ENCODE data around the gene TSPEAR.
"Not testable (repeated sequence)": the region's sequence is repeated elsewhere in the genome, so short reads cannot be mapped to it uniquely, and the experiment has no call there.

The TSPEAR gene

DNA sequence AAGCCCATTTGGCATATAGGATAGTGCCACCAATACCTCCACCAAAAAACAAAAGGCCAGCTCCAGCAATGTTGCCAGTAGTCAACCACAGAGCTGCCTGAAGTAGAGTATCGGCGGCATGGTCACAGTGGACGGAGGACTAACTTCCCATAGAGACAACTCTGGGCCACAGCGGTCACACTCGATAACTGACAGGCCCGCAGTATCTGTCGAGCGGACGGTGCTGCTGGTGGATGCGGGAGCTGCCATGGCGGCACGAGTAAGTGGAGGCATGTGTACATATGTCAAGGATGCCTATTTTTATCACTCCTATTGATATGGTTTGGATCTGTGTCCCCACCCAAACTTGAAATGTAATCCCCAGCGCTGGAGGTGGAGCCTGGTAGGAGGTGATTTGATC, 33.5 kb downstream of the TSPEAR start:
- no peak for DNase-seq

DNA sequence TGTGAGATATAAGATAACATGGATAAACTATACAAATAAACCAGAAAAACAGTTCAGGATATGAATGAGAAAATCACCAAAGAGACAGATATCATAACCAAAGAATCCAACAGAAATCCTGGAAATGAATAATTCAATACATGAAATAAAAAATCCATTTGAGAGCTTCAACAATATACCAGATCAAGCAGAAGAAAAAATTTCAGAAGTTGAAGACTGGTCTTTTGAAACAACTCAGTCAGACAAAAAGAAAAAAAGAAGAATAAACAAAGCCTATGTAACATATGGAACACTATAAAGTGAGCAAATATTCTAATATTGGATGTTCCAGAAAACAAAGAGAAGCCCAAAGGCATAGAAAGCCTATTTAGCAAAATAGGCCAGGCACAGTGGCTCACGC, 39.5 kb downstream of the TSPEAR start:
- DNase-seq: no peak

DNA sequence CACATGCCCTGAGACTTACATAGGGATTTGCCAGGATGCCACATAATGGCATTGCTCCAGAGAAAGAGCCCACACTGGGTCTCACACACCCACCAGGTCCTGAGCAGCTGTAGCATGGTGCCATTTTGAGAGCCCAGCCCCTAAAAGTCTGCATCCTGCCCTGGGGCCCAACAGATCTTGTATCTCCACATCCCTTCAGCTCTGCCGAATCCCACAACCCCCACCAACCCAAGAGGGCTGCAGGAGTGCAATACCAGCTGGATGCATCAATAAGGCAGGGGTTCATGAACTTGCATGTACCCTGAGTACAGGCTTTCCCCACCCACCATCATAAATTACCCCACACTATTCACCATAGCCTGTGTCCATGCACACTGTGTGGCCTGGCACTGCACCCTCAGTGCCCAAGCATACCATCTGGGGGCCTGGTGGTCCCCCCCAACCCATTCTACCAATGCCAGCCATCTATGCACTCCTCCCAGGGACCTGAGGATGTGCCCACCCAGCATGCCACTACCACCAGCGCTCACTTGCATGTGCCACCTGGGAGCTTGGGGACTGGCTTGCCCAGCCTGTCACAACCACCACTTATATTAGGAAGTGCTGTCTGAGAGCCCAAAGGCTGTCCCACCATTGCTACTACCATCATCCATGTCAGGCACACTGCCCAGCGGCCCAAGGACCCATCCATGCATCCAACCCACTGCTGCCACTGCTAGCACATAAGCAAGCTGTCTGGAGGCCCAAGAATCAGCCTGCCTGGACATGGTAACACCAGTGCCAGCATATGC, 40.5 kb downstream of the TSPEAR start:
- DNase-seq: no peak

DNA sequence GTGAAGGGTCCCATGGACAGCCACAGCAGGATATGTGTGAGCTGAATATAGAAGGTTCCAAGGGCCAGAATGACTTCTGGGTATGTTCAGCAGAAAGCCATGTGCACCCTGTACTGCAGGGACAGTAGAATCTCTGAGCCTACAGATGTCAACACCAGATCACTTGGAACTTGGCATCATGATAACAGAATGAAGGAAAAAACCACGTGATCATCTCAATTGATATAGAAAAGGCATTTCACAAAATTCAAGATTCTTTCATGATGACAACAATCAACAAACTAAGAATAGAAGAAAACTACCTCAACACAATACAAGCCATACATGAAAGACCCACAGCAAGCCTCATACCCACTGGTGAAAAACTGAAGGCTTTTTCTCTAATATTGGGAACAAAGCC, 43.8 kb downstream of the TSPEAR start:
- DNase-seq: no peak

DNA sequence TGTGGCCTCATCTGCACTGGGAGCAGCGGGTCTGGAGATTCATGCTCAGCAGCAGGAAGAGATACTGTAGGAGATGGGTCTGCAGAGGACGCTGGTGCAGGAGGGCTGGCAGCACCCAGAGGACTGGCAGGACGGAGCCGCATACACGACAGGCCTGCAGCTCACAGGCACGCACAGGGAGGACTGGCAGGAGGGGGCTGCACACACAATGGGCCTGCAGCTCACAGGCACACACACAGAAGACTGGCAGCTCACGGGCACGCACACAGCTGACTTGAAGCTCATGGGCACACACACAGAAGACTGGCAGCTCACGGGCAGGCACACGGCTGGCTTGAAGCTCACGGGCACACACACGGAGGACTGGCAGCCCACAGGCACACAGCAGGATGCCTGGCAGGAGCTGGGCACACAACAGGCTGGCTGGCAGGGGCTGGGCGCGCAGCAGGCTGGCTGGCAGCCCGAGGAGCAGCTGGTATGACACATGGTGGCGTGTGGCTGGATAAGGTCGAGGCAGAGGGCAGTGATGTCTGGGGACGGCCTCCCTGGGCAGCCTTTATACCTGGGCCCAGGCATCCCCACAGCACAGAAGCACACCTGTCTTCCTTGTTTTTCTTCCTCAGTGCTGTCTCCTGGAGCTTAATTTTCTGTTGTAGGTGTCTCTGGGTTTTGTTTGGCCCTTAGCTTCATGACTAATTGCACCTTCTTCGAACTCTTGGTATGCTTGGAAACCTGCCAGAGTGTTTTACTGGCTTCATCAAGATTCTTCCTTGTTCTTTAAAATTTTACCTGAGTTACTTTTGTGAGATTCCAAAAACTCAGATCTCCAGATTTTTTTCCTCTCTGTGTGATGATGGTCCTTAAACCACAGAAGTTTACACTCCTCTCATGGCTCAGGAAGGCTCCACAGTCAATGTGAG, 44.7 kb downstream of the TSPEAR start, which contains the start of gene KRTAP12-2:
Gene KRTAP12-2, minus strand, starts transcription at position 527 of the 920 bp plus-strand sequence. Its CDS starts 41 bp downstream, at position 486.
- DNase-seq: no peak

DNA sequence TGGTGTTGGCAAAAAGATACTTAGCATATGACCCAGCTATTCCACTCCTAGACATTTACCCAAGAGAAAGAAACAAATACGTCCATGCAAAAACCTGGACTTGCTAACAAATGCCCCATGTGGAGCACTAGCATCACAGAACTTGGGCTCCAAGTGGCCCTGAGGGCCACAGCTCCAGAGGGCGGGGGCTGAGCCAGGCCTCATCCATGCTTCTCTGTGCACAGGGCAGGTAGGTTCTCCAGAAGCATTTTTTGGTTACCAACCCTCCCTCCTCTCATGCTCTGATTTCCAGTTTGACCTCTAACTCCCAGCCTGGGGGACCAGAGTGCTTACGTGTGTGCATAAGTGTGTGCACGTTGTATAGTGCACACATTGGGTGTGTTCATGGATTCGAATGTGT, 46.7 kb downstream of the TSPEAR start:
- no peak for DNase-seq

DNA sequence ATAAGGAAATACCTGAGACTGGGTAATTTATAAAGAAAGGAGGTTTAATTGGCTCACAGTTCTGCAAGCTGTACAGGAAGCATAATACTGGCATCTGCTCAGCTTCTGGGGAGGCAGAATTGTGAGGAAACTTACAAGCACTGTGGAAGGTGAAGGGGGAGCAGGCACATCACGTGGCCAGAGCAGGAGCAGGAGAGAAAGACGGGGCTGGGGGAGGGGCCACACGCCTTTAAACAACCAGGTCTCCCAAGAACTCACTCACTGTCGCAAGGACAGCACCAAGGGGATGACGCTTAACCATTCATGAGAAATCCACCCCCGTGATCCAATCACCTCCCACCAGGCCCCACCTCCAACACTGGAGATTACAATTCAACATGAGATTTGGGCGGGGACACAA, 49.8 kb downstream of the TSPEAR start:
- DNase-seq: not testable (repeated sequence)

DNA sequence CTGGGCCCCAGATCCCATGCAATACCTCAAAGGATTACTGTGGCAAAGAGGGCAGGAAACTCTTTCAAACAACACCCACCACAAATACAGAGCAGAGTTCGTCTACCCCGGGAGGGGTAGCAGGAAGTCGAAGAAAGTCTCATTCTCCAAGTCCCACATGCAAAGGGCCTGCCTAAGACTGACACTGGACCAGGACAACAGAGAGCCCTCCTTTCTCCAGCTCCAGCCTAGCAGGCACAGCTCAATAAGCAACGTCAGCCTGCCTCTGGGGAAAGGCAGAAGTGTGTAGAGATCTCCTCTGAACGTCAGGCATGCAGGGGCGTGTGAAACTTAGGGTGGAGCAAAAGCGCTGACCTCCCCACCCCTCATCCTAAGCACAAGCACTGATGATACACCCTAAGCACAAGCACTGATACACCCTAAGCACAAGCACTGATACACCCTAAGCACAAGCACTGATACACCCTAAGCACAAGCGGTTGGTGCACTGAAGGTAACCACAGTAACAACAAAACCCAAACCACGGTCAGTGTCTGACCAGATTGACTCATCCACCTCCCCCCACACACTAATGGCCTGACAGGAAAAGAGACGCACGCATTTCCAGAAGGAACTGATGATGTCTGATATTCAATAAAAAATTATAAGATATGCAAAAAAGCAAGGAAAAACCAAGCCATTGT, 52.3 kb downstream of the TSPEAR start:
- no peak for DNase-seq

DNA sequence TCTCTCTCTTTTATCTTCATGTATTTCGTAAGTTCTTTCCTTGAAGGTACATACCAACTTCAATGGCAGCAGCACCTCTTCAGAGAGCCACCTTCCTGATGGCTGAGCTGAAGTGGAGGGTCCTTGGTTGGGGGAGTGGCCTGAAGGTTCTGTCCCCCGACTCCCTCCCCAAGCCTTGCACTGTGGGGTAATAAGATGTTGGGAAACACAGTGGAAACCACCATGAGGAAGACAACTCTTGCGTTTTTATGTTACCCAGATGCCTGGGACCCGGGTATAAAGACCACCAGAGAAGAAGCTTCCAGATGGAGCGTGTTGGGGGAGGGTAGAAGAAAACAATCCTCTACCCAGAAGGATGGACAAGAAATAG, 52.8 kb downstream of the TSPEAR start:
- DNase-seq: no peak

DNA sequence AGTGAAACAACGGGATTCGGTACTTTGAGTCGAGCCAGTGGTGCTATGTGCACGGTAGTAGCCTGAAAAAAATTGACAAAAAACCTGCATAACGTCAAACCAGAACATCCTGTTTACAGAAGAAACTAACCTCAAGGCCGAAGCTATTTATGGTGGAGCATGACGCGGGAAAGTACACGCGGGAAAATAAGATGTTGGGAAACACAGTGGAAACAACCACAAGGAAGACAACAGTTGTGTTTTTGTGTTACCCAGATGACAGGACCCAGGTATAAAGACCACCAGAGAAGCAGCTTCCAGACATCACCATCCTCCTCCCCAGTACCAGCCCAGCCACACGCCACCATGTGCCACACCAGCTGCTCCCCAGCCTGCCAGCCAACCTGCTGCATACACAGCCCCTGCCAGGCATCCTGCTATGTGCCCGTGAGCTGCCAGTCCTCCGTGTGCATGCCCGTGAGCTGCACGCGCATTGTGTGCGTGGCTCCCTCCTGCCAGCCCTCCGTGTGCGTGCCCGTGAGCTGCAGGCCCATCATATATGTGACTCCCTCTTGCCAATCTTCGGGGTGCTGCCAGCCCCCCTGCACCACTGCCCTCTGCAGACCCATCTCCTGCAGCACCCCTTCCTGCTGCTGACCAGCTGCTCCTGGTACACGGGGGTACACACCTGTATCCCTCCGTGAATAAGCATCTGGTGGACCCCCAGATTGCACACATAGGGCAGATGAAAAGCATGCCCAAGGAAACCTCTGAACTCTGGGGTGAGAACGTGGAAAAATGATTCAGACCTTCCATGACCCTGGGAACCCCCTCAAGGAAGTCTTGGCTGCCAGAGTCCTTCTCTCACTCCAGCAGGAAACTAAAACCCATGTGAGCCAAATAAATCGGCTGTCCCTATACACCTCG, 53.5 kb downstream of the TSPEAR start, which contains the start of gene KRTAP12-3:
Gene KRTAP12-3, plus strand, starts transcription at position 298 of the 906 bp plus-strand sequence. Its CDS starts 48 bp downstream, at position 346.
- no peak for DNase-seq

DNA sequence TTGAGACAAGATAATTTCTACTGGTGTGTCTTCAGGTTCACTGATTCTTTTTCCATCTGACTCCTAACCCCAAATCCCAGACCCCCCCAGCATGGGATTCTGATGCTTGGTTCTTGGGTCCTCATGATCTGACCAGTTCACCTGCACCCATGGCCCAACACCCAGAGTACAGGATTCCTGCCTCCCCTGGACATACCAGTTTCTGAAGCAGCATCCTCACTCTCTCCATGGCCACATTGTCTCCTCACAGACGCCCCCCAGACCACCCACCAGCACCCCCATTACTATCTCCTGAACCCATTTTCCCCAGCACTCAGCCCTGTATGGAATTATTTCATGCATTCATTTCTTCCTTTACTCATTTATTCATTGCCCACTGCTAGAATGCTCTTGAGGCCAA, 54.5 kb downstream of the TSPEAR start:
- no peak for DNase-seq

DNA sequence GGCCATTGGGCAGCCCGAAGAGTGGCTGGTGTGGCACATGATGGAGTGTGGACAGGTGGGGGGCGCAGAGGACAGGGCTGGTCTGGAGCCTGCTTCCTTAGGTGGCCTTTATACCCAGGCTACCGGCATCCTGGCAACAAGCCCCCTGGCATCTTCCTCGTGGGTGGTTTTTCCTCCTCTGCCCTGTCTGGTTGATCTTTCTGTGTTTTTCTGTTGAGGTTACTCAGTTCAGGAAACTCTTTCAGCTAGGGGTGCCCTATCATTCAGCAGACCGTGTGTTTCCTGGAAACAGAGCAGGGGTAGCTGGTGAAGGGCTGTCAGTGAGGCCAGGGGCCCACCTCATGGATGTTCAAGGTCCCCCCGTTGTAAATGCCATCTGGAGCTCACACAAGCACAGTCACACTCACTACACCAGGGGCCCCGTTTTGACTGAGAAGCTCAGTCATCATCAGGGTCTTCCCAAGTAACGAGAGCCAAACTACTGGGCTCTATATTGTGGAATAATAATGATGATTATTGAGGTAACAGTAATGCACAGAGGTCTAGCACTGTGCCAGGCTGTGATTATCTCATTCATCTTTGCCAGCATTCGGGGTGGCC, 56.7 kb downstream of the TSPEAR start, which contains the start of gene KRTAP12-4:
Gene KRTAP12-4, minus strand, starts transcription at position 84 of the 600 bp plus-strand sequence. Its CDS starts 45 bp downstream, at position 39.
- DNase-seq: no peak

DNA sequence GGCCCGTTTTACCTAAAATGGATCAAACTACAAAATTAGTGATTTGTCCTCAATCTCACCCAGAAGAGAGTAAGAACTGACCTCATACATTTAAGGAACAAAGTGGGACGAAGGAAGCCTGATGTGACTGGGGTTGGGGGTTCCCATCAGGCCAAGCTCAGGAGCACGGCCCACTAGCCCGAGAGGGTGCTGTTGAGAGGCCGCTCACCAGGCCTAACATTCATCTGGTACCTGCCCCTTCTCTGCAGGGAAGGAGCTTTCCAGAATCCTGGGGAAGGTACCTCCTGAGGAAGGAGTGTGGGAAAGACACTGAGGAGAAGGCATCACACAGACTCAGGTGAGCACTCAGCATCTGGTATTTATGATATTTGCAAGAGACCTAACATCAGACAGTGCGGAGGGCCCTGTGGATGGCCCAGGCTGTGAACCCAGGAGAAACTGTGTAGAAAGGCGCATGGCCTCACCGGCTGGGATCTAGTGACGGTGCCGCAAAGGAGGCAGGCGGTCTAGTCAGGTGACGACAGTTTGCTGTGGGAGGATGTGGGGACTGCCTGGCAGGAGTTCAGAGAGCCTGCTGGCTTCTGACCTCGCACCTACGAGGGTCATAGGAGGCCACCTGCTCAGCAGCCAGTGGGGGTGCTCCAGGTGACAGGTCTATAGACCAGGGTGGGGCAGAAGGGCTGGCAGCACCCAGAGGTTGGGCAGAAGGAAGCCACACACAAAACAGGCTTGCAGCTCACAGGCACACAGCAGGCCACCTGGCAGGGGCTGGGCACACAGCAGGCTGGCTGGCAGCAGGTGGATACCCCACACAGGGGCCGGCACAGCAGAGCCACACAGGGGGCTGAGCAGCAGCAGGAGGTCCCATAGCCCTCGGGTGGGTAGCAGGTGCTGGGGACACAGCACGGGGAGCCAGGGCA, 57.5 kb downstream of the TSPEAR start:
- DNase-seq: no peak

DNA sequence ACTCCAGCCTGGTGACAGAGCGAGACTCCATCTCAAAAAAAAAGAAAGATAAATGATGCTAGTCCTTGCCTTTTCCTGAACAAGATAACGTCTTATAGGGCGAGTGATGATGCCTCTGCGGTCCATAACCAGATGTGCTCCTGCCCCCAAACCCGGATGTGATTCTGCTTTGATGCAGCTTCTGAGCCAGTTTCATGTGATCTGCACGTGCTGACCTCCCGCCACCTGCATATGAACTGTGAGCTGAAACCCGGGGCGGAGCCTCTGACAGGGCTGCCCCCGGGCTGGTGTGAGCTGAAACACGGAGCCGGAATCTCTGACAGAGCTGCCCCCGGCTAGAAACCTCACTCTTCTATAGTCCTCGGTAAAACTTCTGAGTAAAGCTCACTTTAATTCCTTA, 58.2 kb downstream of the TSPEAR start:
- no peak for DNase-seq

DNA sequence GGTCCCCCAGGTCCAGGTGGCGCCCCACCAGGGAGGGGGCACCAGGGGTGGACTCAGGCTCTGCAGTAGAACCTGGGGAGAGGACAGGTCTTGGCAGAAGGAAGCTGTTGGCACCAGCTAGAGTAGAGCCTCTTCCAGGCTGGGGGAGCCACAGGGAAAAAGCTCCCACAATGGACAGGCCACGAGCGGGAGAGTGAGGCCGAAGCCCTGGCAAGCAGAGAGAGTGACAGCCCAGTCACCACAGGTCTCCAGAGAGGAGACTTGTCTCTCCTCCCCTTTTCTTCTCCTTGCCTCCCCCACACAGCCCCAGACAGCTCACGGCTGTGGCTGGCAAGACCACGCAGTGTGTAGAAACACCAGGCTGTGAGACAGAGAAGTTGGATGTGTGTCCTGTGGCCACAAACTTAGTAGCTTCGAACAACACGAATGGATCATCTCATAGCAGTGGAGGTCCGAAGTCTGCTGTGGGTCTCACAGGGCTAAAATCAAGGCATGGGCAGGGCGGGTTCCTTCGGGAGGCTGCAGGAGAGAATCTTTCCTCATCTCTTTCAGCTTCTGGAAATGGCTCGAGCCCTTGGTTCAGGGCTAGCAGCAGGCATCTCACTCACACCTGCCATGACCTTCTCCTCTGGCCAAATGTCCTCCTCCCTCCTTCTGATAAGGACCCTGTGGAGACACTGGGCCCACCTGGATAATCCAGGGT, 60.2 kb downstream of the TSPEAR start:
- no peak for DNase-seq

DNA sequence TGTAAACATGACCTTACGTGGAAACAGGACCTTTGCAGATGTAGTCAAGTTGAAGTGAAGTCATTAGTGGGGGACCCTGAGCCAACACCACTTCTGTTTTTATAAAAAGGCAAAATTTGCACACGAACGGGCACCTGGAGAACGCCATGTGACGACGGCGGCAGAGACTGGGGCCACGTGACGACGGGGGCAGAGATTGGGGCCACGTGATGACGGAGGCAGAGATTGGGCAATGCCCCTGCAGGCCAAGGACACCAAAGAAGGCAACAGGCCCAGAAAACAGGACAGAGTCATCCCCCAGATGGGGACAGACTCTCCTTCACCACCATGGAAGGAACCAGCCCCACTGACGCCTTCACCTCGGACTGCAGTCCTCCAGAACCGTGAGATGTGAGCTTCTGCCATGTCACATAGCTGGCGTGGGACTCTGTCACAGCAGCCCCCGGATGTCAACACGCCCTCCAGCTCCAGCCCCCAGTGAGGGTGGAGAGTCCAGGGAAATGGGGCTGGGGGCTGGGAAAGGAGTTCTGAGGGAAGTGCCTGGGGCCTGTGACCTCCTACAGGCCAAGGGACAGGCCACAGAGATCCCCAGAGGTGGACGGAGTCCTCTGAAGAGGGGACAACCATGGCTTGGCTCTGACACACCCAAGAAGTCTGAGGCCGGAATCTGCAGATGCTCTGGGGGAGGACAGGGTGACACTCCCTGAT, 61.0 kb downstream of the TSPEAR start:
- no peak for DNase-seq

DNA sequence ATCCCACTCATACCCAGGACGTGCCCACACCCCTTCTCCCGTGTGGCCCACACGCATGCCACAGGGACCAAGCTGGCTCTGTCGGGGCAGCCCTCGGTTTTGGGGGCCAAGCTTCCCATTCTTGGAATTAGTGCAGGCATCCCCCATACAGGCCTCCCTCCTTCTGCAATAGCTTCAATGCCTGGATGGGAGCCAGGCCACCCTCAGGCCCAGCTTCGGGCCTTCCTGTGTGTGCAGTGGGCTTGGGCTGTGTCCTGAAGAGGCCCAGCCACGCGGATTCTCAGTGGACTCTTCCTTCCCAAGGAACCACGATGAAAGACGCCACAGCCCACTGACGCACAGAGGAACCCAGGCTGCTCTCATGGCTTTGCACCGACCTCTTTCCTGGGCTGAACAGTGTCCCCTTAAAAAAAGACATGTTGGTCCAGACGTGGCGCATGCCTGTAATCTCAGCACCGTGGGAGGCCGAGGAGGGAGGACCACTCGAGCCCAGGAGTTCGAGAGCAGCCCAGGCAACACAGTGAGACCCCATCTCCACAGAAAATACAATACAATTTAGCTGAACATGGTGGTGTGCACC, 61.8 kb downstream of the TSPEAR start:
- DNase-seq: no peak

DNA sequence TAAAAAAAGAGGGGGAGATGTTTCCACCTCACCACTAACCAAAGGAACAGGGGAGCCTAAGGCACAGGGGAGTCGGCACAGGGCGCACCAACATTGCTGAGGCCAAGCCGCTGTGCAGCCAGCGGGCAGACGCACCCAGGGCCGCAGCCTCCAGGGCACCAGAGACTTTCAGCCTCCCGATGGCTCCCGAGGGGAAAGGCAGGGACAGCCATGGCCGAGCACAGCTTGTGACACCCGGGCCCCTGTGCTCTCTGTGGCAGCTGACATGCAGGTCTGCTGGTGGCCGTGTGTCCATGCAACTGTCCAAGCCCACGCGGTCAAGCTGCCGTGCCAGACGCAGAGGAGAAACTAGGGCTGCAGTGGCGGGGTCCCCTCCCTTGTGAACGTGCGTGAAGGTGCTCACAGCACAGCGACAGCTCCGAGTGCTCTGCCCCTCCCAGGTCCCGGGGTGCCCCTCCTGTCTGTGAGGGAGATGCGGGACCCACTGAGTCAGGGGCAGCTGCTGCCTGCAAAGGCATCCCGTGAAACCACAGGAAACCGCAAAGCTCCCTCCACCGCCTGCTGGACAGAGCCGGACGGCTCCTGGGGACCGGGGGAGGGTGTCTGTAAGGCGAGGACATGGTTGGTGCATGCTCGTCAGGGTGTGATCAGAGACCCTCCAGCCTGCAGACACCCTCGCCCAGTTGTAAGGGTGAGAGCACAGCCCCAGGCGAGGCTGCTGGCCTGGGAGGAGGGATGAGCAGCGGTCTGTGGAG, 62.6 kb downstream of the TSPEAR start:
- DNase-seq: no peak
